ENCODE data around the gene ACOX3.
"Not testable (repeated sequence)": the region's sequence is repeated elsewhere in the genome, so short reads cannot be mapped to it uniquely, and the experiment has no call there.

ACOX3 gene

GRCh38 chr4:8403976-8404375, 36.5 kb downstream of the ACOX3 start:
- no peak for DNase-seq

GRCh38 chr4:8403173-8403753, 37.3 kb downstream of the ACOX3 start:
- DNase-seq = peak; percentile 83

- no peak for DNase-seq
These were observed 37.9 kb downstream of the ACOX3 start for GRCh38 chr4:8402640-8403039.

- no peak for DNase-seq
These were observed 38.3 kb downstream of the ACOX3 start for GRCh38 chr4:8402181-8402597.

- no peak for DNase-seq
These were observed 38.9 kb downstream of the ACOX3 start for GRCh38 chr4:8401665-8402064.

- no peak for DNase-seq
These were observed 39.7 kb downstream of the ACOX3 start for GRCh38 chr4:8400632-8401325.

GRCh38 chr4:8399298-8399697, 41.2 kb downstream of the ACOX3 start:
- DNase-seq = no peak

GRCh38 chr4:8398347-8398746, 42.2 kb downstream of the ACOX3 start:
- no peak for DNase-seq

GRCh38 chr4:8396762-8397406, 43.6 kb downstream of the ACOX3 start:
- no peak for DNase-seq

GRCh38 chr4:8395504-8396296, 44.8 kb downstream of the ACOX3 start:
- DNase-seq = no peak

GRCh38 chr4:8394806-8395205, 45.7 kb downstream of the ACOX3 start:
- no peak for DNase-seq

GRCh38 chr4:8394061-8394519, 46.4 kb downstream of the ACOX3 start:
- DNase-seq = peak; percentile 85

GRCh38 chr4:8393593-8394038, 46.9 kb downstream of the ACOX3 start:
- peak; percentile 84 for DNase-seq

GRCh38 chr4:8392591-8393190, 47.8 kb downstream of the ACOX3 start:
- no peak for DNase-seq

GRCh38 chr4:8391972-8392371, 48.6 kb downstream of the ACOX3 start:
- no peak for DNase-seq

GRCh38 chr4:8391071-8391470, 49.5 kb downstream of the ACOX3 start:
- DNase-seq = no peak

- DNase-seq = no peak
These were observed 49.9 kb downstream of the ACOX3 start for GRCh38 chr4:8390577-8390976.

- no peak for DNase-seq
These were observed 52.0 kb downstream of the ACOX3 start for GRCh38 chr4:8388528-8388870.

- no peak for DNase-seq
These were observed 52.7 kb downstream of the ACOX3 start for GRCh38 chr4:8387615-8388527.

- DNase-seq = no peak
These were observed 53.3 kb downstream of the ACOX3 start for GRCh38 chr4:8387194-8387593.

- no peak for DNase-seq
These were observed 53.8 kb downstream of the ACOX3 start for GRCh38 chr4:8386731-8387130.

- DNase-seq = not testable (repeated sequence)
These were observed 54.4 kb downstream of the ACOX3 start for GRCh38 chr4:8386131-8386530.

All from retina (tissue), 1 donor.